GM21737 (cell line): ENCODE data around the gene PFKP.

ENCODE experiments used
- ATAC-seq: cut with Tn5 transposase; IDR thresholded peaks from one replicate; pipeline ENCODE4 v1.9.1; 2021; ENCODE audit warnings: mild to moderate bottlenecking, moderate library complexity; ENCODE audit not compliant: unreplicated experiment

The PFKP gene

DNA sequence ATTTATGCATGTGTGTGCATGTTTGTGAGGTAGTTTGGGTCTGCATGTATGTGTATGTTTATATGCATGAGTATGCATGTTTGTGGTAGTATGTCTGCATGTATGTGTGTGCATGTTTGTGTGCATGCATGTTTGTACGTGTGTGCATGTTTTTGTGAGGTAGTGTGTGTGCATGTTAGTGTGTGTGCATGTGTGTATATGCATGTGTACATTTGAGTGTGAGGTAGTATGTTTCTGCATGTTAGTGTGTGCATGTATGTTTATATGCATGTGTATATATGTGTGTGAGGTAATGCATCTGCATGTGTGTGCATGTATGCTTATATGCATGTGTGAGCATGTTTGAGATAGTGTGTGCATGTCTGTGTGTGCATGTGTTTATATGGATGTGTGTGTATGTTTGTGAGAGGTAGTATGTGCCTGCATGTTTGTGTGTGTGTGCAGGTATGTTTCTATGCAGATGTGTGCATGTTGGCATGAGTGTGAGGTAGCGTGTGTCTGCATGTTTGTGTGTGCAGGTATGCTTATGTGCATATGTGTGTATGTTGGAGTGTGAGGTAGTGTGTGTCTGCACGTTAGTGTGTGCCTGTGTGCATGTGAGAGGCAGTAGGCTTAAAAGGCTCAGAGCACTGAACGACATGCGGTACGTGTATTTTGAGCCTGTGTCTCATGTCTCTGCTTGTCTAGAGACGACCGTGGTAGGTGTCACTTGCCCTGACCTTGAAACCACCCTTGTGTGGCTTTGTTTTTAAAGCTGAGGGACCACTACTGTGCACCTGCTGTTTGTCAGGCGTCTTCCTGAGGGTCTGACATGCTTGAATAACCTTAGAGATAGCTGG lies 43.7 kb downstream of the PFKP start:
- no peak for ATAC-seq

DNA sequence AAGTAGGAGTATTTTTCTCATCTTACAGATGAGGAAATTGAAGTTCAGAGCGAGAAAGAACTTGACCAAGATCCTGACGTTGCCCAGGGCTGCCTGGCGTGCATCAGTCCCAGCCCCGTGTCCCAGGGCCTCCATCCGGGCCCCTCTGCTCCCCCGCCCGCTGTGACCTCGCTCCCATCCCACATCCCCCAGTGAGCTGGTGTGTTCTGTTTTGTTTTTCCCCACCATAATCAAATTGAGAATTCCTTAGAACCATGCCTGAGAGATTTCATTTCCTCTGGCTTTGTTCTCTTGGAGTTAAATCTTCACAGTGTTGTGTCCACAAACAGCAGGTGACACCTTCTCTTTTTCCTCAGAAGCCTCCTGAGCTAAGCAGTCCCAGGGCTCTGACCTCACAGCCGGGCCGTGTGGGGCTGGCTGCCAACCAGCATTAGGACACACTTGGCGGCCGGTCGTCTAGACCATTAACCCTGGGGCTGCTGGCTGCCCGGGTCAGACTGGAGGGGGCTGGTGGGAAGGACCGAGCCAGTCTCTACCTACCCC lies 44.3 kb downstream of the PFKP start:
- no peak for ATAC-seq

DNA sequence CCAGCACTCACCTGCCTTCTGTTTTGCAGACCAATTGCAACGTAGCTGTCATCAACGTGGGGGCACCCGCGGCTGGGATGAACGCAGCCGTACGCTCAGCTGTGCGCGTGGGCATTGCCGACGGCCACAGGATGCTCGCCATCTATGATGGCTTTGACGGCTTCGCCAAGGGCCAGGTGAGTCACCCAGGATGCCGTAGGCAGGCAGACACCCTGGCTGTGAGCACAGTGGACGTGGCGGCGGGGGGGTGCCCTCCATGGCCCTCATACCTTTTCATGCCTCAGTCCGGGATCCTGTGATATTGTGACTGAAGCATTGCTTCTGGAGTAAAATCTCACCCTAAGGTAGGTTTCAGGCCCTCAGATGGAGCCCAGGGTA lies 46.0 kb downstream of the PFKP start:
- no peak for ATAC-seq

DNA sequence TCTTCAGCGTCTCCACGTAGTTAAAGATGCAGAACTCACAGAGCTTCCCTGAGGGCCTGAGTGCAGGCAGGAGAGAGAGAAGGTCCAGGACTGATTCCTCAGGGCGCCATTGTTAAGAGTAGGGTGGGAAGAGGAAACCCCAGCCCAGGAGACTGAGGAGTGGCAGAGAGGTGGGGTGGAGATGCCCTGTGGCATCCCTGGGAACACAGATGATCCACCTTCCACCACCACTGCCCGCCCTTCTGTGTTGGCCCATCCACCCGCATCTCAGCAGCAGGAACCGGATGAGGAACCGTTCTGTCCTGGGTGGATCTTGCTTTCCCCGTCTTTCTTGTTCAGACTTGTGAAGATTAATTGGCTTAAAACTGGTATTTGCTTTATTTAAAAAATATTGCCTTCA lies 48.3 kb downstream of the PFKP start:
- no peak for ATAC-seq

DNA sequence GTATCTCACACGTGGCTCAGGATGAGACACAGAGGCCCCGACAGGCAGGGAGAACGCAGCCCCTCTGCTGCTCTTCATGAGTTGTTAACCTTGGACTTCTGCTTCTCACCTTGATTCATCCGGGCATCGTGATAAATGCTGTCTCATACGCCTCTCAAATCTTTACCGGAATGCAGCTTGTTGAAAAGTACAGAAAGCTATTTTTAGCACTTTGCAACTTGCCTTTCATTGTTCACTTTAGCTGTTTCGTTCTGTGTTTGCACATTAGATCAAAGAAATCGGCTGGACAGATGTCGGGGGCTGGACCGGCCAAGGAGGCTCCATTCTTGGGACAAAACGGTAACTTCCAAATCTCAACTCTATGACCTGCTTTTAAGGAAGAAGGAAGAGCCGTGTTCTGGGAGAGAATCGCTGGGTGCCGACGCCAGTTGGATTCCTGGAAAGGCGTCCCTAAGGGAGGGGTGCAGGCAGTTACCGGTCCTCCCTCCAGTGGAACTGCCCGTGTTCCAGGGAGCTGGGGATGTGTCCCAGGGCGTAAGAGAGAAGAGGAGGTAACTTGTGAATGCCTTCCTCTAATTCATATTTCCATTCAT lies 49.3 kb downstream of the PFKP start:
- no peak for ATAC-seq

DNA sequence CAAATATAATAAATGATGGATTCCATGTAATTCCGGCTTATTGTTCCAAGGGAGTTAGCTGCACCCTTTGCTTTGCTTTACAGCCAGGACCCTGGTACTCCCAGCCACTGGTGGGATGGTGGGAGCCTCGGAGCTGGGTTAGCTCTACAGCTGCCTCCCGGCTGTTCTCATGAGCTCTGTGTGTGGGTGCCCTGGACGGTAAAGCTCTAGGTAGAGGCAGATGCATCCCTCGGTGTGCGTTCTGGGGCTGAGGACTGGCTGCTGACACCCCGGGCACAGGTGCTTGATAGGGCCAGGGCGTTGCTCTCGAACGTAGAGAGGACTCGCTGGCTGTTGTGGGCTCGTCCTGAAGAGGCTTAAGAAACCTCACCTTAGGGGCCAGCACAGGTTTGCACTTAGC lies 50.1 kb downstream of the PFKP start:
- ATAC-seq = no peak

DNA sequence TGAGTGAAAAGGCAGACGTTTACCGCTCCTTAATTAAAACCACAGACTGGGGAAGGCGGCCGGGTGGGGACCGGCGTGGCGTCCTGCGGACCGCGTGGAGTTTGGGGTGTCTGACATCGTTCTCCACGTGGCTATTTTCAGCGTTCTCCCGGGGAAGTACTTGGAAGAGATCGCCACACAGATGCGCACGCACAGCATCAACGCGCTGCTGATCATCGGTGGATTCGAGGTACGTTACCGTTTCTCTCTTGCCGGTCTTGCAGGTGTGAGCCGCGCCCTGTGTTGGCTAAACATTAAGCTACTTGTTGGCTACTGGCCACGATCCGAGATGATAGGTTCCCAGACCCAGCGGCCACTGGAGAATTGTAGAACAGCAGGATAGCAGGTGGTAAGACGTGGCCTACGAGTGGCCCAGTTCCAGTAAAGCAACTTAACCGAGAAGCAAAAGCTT lies 51.3 kb downstream of the PFKP start:
- ATAC-seq = no peak

DNA sequence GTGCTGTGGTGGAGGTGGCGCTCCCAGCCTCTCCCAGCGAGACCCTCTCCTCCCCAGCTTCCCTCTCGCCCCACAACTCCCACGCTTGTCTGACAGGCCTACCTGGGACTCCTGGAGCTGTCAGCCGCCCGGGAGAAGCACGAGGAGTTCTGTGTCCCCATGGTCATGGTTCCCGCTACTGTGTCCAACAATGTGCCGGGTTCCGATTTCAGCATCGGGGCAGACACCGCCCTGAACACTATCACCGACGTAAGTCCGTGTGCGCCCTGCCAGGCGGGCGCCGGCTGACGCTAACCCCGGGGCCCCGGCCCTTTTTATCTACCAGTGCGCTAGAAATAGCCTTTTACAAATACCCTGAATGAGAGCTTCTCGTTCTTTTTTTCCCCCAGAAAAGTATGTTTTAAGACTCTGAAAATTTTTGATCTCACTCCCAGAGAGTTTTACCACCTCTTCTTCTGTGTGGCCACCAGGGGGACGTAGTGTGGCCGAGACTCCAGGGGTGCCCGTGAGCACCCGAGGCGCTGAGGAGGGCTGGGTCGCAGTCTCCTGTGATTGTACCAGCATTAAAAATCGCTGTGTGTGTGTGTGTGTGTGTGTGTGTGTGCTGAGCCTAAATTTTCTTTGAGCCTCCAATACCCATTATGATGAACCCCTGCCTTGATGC lies 52.6 kb downstream of the PFKP start:
- no peak for ATAC-seq

DNA sequence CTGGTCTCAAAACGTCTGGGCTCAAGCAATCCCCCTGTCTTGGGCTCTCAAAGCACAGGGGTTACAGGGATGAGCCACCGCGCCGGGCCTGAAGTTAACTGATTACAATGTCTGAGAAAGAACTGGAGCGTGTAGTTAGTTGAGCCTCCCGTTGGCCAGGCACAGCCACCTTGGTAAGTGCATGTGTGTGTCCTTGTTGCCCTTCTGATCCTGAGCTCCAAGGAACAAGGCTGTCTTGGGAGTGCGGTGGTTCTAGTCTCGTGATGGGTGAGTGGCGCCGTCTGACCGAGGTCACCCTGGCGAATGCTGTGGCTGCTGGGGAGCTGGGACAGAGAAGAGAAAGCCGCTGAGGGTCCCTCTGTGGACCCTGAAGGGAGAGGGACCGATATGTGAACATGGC lies 54.7 kb downstream of the PFKP start:
- ATAC-seq = no peak

DNA sequence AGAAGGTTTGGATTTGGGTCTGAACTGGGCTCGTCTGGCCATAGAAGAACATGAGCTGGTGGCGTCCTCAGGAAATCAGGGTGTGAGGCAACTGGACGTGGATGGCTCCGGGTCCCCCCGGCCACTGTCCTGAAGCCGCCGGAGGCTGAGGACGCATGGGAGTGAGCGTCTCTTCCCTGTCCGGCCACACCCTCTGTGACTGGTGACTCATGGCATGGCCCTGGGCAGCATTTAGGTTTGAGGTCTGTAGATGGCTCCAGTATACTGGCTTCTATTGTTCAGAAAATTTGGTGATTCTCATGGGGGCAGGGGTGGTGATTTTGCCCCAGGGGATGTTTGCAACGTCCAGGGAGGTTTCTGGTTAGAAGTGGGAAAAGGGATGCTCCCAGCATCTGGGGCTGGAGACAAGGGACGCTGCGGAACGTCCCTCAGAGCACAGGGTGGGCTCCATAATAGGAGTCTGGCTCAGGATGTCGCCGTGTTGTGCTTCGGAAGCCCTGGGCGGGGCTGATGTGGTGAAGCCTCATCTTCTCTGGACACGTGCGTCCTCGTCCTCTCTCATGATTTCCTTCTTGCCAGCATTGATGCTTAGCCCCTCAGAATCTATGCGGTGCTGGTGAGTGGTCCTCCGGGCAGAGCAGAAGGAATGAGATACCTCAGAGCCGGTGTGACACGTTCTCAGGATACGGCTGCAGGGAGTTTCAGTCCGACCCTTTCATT lies 55.3 kb downstream of the PFKP start:
- no peak for ATAC-seq

DNA sequence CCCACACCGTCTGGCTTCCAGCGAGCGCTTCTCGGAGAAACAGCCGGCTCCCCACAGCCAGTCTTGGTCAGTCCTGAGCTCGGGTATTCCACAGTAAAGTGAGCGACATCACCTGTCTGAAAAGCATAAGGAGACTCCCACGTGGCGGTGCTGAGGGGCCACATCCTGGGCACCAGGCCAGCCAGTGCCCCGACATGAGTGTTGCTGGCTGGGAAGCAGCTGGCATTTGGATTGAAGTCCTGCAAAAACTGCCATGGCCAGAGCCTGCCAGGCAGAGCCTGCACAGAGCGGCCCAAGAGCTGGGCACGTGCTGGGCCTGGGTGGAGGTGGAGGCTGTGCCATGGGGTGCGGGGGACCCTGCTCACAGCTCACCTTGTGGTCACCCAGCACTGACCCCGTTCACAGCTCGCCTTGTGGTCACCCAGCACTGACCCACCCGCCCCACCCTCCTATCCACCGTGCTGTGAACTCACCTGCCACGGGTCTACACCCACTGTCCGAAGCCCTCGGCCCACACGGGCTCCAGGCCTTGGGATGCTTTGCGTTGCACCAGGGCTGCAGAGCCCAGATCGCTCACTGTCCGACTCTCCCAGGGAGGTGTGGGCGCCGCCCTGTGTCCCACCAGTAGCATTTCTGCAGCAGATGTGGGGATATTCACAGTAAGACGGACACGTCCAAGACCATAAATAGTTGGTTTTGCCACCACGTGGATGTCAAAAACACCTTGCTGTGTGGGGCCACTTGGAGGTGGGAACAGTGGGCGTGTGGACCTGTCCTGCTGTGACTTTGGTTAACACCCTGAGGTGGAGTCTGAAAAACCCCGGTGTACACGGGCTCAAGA lies 56.4 kb downstream of the PFKP start:
- ATAC-seq = no peak

DNA sequence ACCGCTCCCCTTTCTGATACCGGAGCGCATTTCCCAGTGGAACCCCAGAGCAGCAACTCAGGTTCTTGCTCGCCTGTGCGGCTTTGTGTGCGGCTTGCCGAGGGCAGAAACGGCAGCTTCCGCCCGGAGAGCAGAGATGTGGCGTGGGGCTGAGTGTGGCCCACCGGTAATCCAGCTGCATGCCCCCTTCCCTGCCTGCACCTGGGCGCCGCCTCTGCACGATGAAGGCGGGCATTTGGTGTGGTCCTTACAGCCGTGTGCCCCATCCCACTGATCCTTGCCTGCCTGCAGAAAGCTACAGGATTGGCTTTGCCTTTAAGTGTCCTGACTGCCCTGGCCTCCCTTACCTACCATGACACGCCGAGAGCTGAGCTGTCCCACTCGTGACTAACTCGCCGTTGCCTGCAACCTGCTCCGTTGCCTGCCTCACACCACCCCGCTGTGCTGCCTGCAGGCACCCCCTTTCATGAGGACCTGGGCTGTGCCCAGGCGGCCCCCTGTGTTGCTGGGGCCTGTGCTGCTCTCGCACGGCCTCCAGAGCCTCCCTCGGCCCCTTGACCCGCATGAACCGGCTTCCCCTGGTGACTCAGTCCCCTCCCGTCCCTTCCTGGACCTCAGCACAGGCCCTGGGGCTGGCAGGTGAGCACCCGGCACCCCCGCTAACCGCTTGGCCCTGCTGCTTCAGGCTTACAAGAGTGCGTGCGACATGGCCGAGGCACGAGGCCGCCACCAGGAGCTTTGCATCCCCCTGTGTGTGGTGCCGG lies 57.2 kb downstream of the PFKP start:
- ATAC-seq = no peak

DNA sequence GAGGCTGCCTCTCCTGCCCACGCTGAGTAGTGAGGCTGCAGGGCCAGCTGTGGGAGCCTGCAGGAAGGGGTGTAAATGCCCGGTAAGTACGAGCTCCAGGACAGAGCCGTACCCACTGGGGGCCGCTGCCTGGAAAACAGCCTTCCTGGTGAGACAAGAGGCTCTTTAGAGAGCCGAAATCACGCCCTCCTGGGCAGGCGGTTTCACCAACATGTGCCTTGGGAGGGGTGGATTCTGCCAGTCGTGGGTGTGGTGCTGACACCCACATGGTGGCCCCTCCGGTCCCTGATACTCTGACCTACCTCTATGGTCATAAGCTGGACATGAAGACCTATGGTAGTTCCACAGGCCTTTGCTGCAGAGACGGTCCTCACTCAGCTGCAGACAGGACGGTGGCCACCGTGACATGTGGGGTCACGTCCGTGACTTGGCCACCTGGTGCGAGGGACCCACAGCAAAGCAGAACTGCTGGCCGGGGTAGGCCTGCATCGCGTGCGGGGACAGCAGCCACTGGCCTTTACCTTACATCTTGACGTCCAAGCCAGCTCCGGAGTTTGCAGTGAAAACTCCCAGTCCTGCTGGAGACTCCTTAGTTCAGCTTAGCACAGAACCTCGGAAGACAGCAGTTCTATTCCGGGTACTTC lies 58.3 kb downstream of the PFKP start:
- ATAC-seq = no peak

DNA sequence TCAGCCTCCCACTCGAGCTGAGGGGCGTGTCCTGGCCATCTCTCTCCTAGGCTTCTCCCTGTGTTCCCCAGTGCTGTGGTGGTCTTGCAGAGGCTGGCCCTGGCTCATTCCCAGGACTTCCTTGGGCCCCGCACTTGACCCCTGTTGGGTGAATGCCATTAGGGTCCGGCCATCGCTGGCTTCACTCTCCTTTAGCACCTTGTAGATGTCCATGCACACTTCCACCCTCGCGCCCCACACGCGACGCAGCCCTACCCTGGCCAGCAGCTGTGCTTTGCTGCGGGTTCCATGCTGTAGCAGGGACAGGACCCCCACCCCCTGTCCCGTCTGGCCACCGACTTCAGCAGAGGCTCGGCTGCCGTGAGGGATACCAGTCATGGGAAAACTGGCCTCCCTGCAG lies 58.9 kb downstream of the PFKP start:
- ATAC-seq = no peak

DNA sequence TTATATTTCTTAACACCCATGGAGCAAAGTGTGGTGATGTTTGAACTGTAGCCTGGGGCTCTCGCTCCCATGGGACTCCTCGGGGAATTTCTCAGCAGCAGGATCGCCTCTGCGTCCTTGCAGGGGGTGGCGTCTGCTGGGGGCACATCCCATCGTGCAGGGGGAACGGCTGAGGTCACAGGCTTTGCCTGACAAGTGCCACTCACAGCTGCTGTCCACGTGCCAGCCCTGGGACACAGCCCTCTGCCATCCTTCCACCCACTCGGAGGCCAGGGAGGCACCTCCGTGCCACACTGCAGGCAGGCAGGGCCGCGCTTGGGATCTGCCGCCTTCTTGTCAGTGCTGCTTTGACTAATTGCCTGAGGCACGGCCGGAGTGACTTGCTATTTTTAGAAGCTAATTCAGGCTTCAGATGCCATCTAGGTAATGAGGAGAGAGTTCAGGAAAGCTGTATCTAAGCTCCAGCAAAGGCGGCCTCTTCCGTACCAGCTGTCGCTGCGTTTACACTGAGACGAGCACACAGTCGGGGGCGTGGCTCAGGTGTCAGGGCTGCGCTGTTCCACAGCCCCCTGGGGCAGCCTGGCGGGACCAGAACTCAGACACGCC lies 59.5 kb downstream of the PFKP start:
- ATAC-seq = no peak

DNA sequence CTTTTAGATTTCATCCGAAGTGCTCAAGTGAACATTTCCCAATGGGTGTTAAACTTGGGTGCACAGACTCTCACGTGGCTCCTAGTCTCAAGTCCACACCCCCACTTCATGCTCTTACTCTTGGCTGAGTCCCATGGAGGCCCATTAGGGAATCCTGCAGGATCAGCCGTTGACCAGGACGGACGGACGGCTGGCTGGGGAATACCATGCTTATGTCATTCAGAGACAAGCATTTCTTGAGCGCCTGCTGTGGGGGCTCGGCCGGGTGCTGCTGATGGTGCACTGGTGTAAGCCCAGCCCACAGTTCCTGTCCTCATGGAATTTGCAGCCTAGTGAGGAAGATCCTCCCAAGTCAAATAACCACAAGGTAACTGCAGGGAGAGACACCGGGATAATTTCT lies 60.6 kb downstream of the PFKP start:
- ATAC-seq = no peak

DNA sequence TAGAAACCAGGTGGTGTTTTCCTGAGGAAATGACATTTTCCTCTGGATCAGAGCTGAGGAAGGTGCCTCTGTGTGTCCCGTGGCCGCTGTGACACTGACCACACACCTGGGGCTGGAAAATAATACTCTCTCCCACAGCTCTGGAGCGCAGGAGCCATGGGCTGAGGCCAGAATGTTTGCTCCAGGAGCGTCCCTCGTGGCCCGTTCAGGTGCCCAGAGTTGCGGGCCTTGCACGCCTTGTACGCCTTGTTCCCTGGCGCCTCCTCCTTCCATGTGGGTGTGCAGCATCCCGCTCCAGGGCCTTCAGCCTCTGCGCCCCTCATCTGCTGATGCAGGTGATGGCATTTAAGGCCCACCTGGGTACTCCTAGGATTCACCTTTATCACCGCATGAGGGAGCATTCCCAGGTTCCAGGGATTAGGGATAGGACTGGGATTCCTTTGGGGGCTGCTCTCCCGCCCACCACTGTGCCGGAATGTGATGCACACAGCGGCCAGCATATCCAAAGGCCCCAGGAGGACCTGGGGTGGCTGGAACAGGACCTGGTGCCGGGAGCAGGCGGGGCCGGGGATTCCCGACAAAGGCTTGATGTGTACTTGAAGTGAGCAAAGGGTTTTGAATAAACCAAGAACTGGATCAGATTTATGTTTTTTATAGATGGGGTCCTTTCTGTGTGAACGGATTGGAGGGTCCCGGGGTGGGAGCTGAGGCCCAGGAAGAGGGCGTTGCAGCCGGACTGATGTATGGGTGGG lies 61.2 kb downstream of the PFKP start:
- no peak for ATAC-seq
